ENCODE data around the gene HPCAL1. TPM values are rescaled to one million over a fixed set of nuclear protein-coding genes. Genes with fewer than 3 reads are reported as not detected.
A peak's percentile ranks its signal among the peaks of the same experiment; 100 is the strongest.

The HPCAL1 gene
- total and polyA plus RNA-seq, 2 donors (not counting 3 experiments of a cell fraction or from before 2014, with no cell fraction given) = 56.5 to 77.4 TPM

GRCh38 chr2:10329880-10330699 is 27.4 kb downstream of the HPCAL1 start:
- ChIA-PET POLR2A (no interaction called here), CTCF (interaction anchor here (0.7 to 5.8 kb wide), 8 partner anchors 9 to 258 kb away, joined by 3 to 38 read pairs (median 4); partner anchors contain the start of gene HPCAL1)
- H3K4me3 ChIP-seq (replicated peaks in 1 of 3; ENCODE audit: insufficient read depth in 1 of 3, low read depth in 1 of 3, low read length in 3 of 3) = no peak overlapping the region
- FAIRE-seq (peak; percentile 88), DNase-seq (ENCODE audit: low read depth, low spot score) (peak; percentile 83)
- no peak overlapping the region for H2AFZ ChIP-seq (ENCODE audit: low read depth, low read length)
- intact Hi-C loops (cut with micrococcal nuclease) = loop anchor here (1.0 to 5.0 kb wide), 3 partner anchors 59 to 168 kb away; no protein-coding TSS in a partner anchor
- no peaks in the 10 kb centered on the region for H4K20me1 ChIP-seq (replicated peaks; ENCODE audit: control insufficient read depth, extremely low read depth, insufficient read depth, low read length)
- H3K36me3 ChIP-seq (ENCODE audit: control insufficient read depth in 2 of 2, extremely low read depth in 1 of 2, insufficient read depth in 2 of 2, low read length in 2 of 2) = no peaks in the 10 kb centered on the region
- no peaks in the 10 kb centered on the region for H3K9me3 ChIP-seq (replicated peaks; ENCODE audit: control insufficient read depth, insufficient read depth, low read length)
- no peaks in the 10 kb centered on the region for H3K27me3 ChIP-seq (ENCODE audit: control insufficient read depth in 2 of 2, insufficient read depth in 2 of 2, low read length in 2 of 2)
- BruUV-seq (replicated peaks) = no TSS peak
- peak overlapping the region; percentile 88 for H3K27ac ChIP-seq (ENCODE audit: insufficient read depth, low read depth, low read length)
- H3K4me1 ChIP-seq (ENCODE audit: control insufficient read depth, extremely low read depth, insufficient read depth, low read length) = peaks cover 51% of the 10 kb centered on the region
- peaks cover 80% of the 10 kb centered on the region for H3K79me2 ChIP-seq (ENCODE audit: control insufficient read depth, insufficient read depth, low read length)
- H3K9ac ChIP-seq (replicated peaks; ENCODE audit: extremely low read depth, insufficient read depth, low read length) = peak overlapping the region; percentile 68
- no peak for TF ChIP-seq MAX (IDR thresholded peaks at IDR 0.05; ENCODE audit: insufficient read depth, insufficient read length)
- TF ChIP-seq FOS (IDR thresholded peaks at IDR 0.05; ENCODE audit: borderline replicate concordance, insufficient read depth, low read length) = peak; percentile 57
- peak overlapping the region; percentile 51 for H3K4me2 ChIP-seq (ENCODE audit: insufficient read depth, low read length)
- dilution Hi-C loops (cut with MboI; ENCODE audit: extremely low pct_ligation_motif_present, low sequenced_read_pairs) = no loop called here
- no peaks in the 10 kb centered on the region for H3K9me1 ChIP-seq (replicated peaks; ENCODE audit: control insufficient read depth, extremely low read depth, insufficient read depth, low read length)

- H4K20me1 ChIP-seq (replicated peaks; ENCODE audit: control insufficient read depth, extremely low read depth, insufficient read depth, low read length) = no peaks in the 10 kb centered on the region
- no peak overlapping the region for H2AFZ ChIP-seq (ENCODE audit: low read depth, low read length)
These were observed 28.0 kb downstream of the HPCAL1 start for GRCh38 chr2:10330700-10331026.

More at GRCh38 chr2:10330700-10331026, 28.0 kb downstream of the HPCAL1 start:
- TF ChIP-seq JUN (IDR thresholded peaks at IDR 0.05; ENCODE audit: borderline replicate concordance, insufficient read depth, insufficient read length, low read depth) (no peak), EZH2 (IDR thresholded peaks at IDR 0.05; ENCODE audit: borderline replicate concordance, low read depth, low read length, severe bottlenecking) (no peak), CTCF (IDR thresholded peaks at IDR 0.05; ENCODE audit: extremely low read depth in 1 of 2, insufficient read depth in 1 of 2, low read depth in 1 of 2, low read length in 2 of 2) (no peak), MAX (IDR thresholded peaks at IDR 0.05; ENCODE audit: insufficient read depth, insufficient read length) (no peak), MYC (IDR thresholded peaks at IDR 0.05; ENCODE audit: low read depth, low read length) (no peak), POLR2A (IDR thresholded peaks at IDR 0.05; ENCODE audit: low read depth, low read length) (peak; percentile 30), GATA2 (IDR thresholded peaks at IDR 0.05; ENCODE audit: insufficient read depth, insufficient read length, low read depth, low read length) (no peak)
- peak overlapping the region; percentile 88 for H3K27ac ChIP-seq (ENCODE audit: insufficient read depth, low read depth, low read length)
- H3K9ac ChIP-seq (replicated peaks; ENCODE audit: extremely low read depth, insufficient read depth, low read length) = peak overlapping the region; percentile 68
- peak overlapping the region; percentile 51 for H3K4me2 ChIP-seq (ENCODE audit: insufficient read depth, low read length)
- ChIA-PET CTCF (interaction anchor here (1.0 to 5.8 kb wide), 5 partner anchors 8 to 258 kb away, joined by 3 to 38 read pairs (median 5); no protein-coding TSS in a partner anchor), POLR2A (no interaction called here)
- no peak for FAIRE-seq
- H3K4me3 ChIP-seq (replicated peaks in 1 of 3; ENCODE audit: insufficient read depth in 1 of 3, low read depth in 1 of 3, low read length in 3 of 3) = no peak overlapping the region
- H3K9me1 ChIP-seq (replicated peaks; ENCODE audit: control insufficient read depth, extremely low read depth, insufficient read depth, low read length) = no peaks in the 10 kb centered on the region
- intact Hi-C loops (cut with micrococcal nuclease) (loop anchor here (1.0 to 5.0 kb wide), 3 partner anchors 60 to 168 kb away; no protein-coding TSS in a partner anchor), dilution Hi-C loops (cut with MboI; ENCODE audit: extremely low pct_ligation_motif_present, low sequenced_read_pairs) (no loop called here)
- TSS peak; percentile 26 for BruUV-seq (replicated peaks)
- H3K9me3 ChIP-seq (replicated peaks; ENCODE audit: control insufficient read depth, insufficient read depth, low read length) = no peaks in the 10 kb centered on the region
- H3K36me3 ChIP-seq (ENCODE audit: control insufficient read depth in 2 of 2, extremely low read depth in 1 of 2, insufficient read depth in 2 of 2, low read length in 2 of 2) = no peaks in the 10 kb centered on the region
- H3K79me2 ChIP-seq (ENCODE audit: control insufficient read depth, insufficient read depth, low read length) = peaks cover 78% of the 10 kb centered on the region
- peaks cover 51% of the 10 kb centered on the region for H3K4me1 ChIP-seq (ENCODE audit: control insufficient read depth, extremely low read depth, insufficient read depth, low read length)
- DNase-seq (ENCODE audit: low read depth, low spot score) = no peak
- H3K27me3 ChIP-seq (ENCODE audit: control insufficient read depth in 2 of 2, insufficient read depth in 2 of 2, low read length in 2 of 2) = no peaks in the 10 kb centered on the region

All from endothelial cell of umbilical vein (primary cell).